ENCODE data around the gene PEPD.
"Not testable (repeated sequence)": the region's sequence is repeated elsewhere in the genome, so short reads cannot be mapped to it uniquely, and the experiment has no call there.

PEPD gene

DNA sequence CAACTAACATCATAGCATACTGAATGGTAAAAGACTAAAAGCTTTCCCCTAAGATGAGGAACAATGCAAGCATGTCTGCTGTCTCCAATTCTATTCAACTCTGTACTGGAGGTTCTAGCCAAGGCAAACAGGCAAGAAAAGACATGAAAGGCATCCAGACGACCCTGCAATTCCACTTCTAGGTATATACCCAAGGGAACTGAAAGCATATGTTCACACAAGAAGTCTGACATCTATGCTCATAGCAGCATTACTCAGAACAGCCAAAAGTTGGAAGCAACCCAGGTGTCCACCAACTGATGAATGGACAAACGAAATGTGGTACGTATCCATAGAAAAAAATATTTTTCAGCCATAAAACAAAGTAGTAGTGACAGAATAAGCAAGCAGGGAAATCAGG is 39.1 kb downstream of the PEPD start:
- CTCF ChIA-PET: no interaction called here
- DNase-seq (ENCODE audit: extremely low spot score): no peak
- TF ChIP-seq TARDBP (IDR thresholded peaks at IDR 0.05) (no peak), BHLHE40 (IDR thresholded peaks at IDR 0.05; ENCODE audit: borderline replicate concordance) (no peak), L3MBTL2 (conservative IDR thresholded peaks at IDR 0.05) (no peak), FOXM1 (IDR thresholded peaks at IDR 0.05; ENCODE audit: borderline replicate concordance) (no peak), ELF4 (IDR thresholded peaks at IDR 0.05) (no peak), ARNT (IDR thresholded peaks at IDR 0.05) (no peak), SUZ12 (IDR thresholded peaks at IDR 0.05) (no peak), SP1 (IDR thresholded peaks at IDR 0.05) (no peak), ZNF384 (IDR thresholded peaks at IDR 0.05) (no peak), LEF1 (IDR thresholded peaks at IDR 0.05; ENCODE audit: borderline replicate concordance) (no peak), FOXK2 (IDR thresholded peaks at IDR 0.05) (no peak), NFRKB (IDR thresholded peaks at IDR 0.05) (no peak)
- POLR2A ChIA-PET: no interaction called here

DNA sequence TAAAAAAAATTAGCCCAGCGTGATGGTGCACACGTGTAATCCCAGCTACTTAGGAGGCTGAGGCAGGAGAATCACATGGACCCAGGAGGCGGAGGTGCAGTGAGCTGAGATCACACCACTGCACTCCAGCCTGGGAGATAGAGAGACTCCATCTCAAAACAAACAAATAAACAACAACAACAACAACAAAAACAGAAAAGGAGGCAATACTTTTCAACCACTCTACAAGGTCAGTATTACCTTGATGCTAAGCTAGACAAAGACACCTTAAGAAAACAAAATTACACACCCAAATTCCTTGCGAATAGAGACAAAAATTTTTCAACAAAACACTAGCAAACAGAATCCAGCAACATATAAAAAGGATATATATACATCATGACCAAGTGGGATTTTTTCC is 39.7 kb downstream of the PEPD start:
- CTCF ChIA-PET: no interaction called here
- POLR2A ChIA-PET: no interaction called here

DNA sequence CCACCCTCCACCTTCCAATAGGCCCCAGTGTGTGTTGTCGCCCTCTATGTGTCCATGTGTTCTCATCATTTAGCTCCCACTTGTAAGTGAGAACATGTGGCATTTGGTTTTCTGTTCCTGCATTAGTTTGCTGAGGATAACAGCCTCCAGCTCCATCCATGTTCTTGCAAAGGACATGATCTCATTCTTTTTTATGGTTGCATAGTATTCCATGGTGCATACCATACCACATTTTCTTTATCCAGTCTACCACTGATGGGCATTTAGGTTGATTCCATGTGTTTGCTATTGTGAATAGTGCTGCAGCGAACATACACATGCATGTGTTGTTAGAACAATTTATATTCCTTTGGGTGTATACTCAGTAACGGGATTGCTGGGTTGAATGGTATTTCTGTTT is 42.0 kb downstream of the PEPD start:
- CTCF ChIA-PET; POLR2A ChIA-PET; DNase-seq (ENCODE audit: extremely low spot score): not testable (repeated sequence)

More for the DNA sequence above, 39.7 kb downstream of the PEPD start:
- DNase-seq (ENCODE audit: extremely low spot score): no peak
- no peak for TF ChIP-seq FOXM1 (IDR thresholded peaks at IDR 0.05; ENCODE audit: borderline replicate concordance)
- no peak for TF ChIP-seq SUZ12 (IDR thresholded peaks at IDR 0.05)
- TF ChIP-seq SP1 (IDR thresholded peaks at IDR 0.05): no peak
- TF ChIP-seq FOXK2 (IDR thresholded peaks at IDR 0.05): no peak
- TF ChIP-seq ZNF384 (IDR thresholded peaks at IDR 0.05): no peak
- TF ChIP-seq LEF1 (IDR thresholded peaks at IDR 0.05; ENCODE audit: borderline replicate concordance): no peak
- TF ChIP-seq, protein P1, sequence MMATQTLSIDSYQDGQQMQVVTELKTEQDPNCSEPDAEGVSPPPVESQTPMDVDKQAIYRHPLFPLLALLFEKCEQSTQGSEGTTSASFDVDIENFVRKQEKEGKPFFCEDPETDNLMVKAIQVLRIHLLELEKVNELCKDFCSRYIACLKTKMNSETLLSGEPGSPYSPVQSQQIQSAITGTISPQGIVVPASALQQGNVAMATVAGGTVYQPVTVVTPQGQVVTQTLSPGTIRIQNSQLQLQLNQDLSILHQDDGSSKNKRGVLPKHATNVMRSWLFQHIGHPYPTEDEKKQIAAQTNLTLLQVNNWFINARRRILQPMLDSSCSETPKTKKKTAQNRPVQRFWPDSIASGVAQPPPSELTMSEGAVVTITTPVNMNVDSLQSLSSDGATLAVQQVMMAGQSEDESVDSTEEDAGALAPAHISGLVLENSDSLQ (IDR thresholded peaks at IDR 0.05): no peak
- no peak for TF ChIP-seq ELF4 (IDR thresholded peaks at IDR 0.05)
- no peak for TF ChIP-seq HDGF (IDR thresholded peaks at IDR 0.05; ENCODE audit: borderline replicate concordance)
- no peak for TF ChIP-seq FOXA1 (IDR thresholded peaks at IDR 0.05)
- TF ChIP-seq ARNT (IDR thresholded peaks at IDR 0.05): no peak
- TF ChIP-seq TARDBP (IDR thresholded peaks at IDR 0.05): no peak
- TF ChIP-seq CTBP1 (IDR thresholded peaks at IDR 0.05; ENCODE audit: borderline replicate concordance): no peak
- TF ChIP-seq NFRKB (IDR thresholded peaks at IDR 0.05): no peak
- TF ChIP-seq BHLHE40 (IDR thresholded peaks at IDR 0.05; ENCODE audit: borderline replicate concordance): no peak
- TF ChIP-seq L3MBTL2 (conservative IDR thresholded peaks at IDR 0.05): no peak

DNA sequence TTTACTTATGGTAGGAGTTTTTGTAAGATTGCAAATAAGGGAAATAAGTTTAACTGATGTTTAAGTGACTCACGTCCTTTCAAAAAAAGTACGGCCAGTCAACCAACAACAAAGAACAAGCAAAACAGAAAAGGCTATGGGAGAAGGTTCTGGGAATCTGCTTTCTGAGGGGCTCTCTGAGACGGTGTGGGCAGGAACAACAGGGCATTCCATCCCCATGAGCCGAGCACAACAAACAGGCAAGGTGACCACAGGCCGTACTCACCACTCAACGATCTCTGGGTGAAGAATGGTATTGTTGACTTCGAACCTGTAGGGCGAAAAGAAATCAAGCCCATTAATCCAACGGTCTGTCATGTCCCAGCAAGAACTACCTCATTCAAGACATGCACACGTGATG is 43.8 kb downstream of the PEPD start:
- TF ChIP-seq FOXK2 (IDR thresholded peaks at IDR 0.05) (no peak), BHLHE40 (IDR thresholded peaks at IDR 0.05; ENCODE audit: borderline replicate concordance) (no peak), FOXM1 (IDR thresholded peaks at IDR 0.05; ENCODE audit: borderline replicate concordance) (no peak), ELF4 (IDR thresholded peaks at IDR 0.05) (no peak), LEF1 (IDR thresholded peaks at IDR 0.05; ENCODE audit: borderline replicate concordance) (no peak), CTBP1 (IDR thresholded peaks at IDR 0.05; ENCODE audit: borderline replicate concordance) (no peak), L3MBTL2 (conservative IDR thresholded peaks at IDR 0.05) (no peak), SUZ12 (IDR thresholded peaks at IDR 0.05) (no peak), SP1 (IDR thresholded peaks at IDR 0.05) (no peak), TARDBP (IDR thresholded peaks at IDR 0.05) (no peak), ARNT (IDR thresholded peaks at IDR 0.05) (no peak), HDGF (IDR thresholded peaks at IDR 0.05; ENCODE audit: borderline replicate concordance) (no peak), ZNF384 (IDR thresholded peaks at IDR 0.05) (no peak)

DNA sequence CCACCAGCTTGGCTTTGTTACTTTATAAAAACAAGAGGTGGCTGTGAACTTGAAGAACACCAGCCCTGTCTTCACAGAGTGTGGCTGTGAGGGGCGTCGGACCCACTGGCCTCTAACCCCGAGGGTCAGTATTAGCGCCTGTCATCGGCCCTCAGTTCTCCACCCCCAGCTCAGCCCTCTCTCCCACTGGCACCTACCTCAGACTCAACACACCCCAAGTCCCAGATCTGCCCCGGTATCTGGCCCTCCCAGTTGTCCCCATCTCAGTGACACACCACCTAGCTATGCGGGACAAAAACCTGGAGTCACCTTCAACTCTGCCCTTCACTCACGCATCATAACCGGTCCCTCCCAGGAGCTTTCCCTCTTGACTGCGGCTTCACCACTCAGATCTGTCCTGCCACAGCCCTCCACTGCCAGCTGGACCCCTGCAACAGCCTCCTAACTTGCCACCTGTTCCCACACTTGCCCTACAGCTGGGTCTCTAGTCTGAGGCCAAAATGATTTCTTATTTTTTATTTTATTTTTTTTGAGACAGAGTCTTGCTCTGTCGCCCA is 45.4 kb downstream of the PEPD start:
- CTCF ChIA-PET: no interaction called here
- POLR2A ChIA-PET: no interaction called here

More for the DNA sequence above, 43.8 kb downstream of the PEPD start:
- DNase-seq (ENCODE audit: extremely low spot score): no peak
- ChIA-PET CTCF (no interaction called here), POLR2A (no interaction called here)

DNA sequence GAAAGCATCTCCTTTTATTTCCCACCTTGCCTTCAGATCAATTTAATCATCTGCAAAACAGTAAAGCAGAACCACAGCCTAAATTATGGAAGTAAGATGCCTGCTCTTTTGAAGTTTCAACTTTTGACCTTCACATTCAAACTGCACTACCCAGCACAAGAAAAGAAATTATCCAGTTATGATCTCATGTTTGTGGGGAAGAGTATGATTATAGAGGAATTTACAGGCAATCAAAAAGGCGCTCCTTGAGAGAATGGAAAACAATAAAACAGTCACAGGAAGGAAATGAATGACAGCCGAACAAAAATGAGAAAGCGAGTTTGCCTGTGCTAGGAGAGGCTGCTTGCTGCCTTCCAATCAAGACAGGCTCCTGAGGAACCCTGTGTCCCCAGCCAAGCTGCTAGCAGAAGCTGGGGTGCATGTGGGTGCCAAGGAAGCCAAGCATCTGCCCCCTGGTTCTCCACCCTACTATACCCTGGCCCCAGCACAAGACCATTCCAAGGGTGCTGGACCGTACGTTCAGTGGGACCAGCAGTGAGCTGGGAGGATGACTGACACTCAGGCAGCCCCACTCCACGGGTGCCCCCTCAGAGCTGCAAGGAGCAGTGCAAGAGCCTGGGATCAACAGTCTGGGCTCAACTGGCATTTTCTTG is 47.8 kb downstream of the PEPD start:
- CTCF ChIA-PET: no interaction called here
- TF ChIP-seq LEF1 (IDR thresholded peaks at IDR 0.05; ENCODE audit: borderline replicate concordance) (no peak), FOXA1 (IDR thresholded peaks at IDR 0.05) (no peak)
- TF ChIP-seq, protein P1 (IDR thresholded peaks at IDR 0.05): peak; percentile 58
- no peak for DNase-seq (ENCODE audit: extremely low spot score)
- POLR2A ChIA-PET: no interaction called here

More for the DNA sequence above, 45.4 kb downstream of the PEPD start:
- DNase-seq (ENCODE audit: extremely low spot score): no peak
- TF ChIP-seq FOXM1 (IDR thresholded peaks at IDR 0.05; ENCODE audit: borderline replicate concordance) (no peak), NFRKB (IDR thresholded peaks at IDR 0.05) (no peak), FOXK2 (IDR thresholded peaks at IDR 0.05) (no peak), SP1 (IDR thresholded peaks at IDR 0.05) (no peak), ZNF384 (IDR thresholded peaks at IDR 0.05) (no peak), ELF4 (IDR thresholded peaks at IDR 0.05) (no peak), HDGF (IDR thresholded peaks at IDR 0.05; ENCODE audit: borderline replicate concordance) (no peak), FOXA1 (IDR thresholded peaks at IDR 0.05) (no peak), BHLHE40 (IDR thresholded peaks at IDR 0.05; ENCODE audit: borderline replicate concordance) (no peak), TARDBP (IDR thresholded peaks at IDR 0.05) (no peak), LEF1 (IDR thresholded peaks at IDR 0.05; ENCODE audit: borderline replicate concordance) (no peak), SUZ12 (IDR thresholded peaks at IDR 0.05) (no peak), L3MBTL2 (conservative IDR thresholded peaks at IDR 0.05) (no peak), ARNT (IDR thresholded peaks at IDR 0.05) (no peak), CTBP1 (IDR thresholded peaks at IDR 0.05; ENCODE audit: borderline replicate concordance) (no peak)
- TF ChIP-seq, protein P1 (IDR thresholded peaks at IDR 0.05): no peak

Measured in HEK293T (cell line).